Naive thymus-derived CD8-positive, alpha-beta T cell (primary cell): ENCODE measurements around the gene ENTPD2. TPM values are rescaled to one million over a fixed set of nuclear protein-coding genes. Genes with fewer than 3 reads are reported as not detected.
A peak's percentile ranks its signal among the peaks of the same experiment; 100 is the strongest.

Source experiments
- ATAC-seq, 2 donors: fragments of 150-1000 bp; cut with Tn5 transposase in 1 of 2; sonication (Bioruptor Pico), chemical (Tn5 transposase) in 1 of 2; 1 replicate in 1 of 2; 2 replicates in 1 of 2; pipeline ENCODE4 v1.10.0; 2021; ENCODE audit warnings: mild to moderate bottlenecking in 2 of 2, moderate library complexity in 2 of 2
- POLR2A ChIA-PET: fragments of 350-600 bp; sonication (Branson Sonifier 250); formaldehyde crosslinking; loops from one replicate; lab custom pipeline; 2021; ENCODE audit warnings: antibody characterized with exemption; lab: Charles Lee
- DNase-seq, 10 donors: peaks; one replicate each; pipeline versions ENCODE4 v3.0.0 to v3.0.0-alpha.2; 2020 to 2022
- H3K27ac Mint-ChIP-seq, 10 donors: one replicate each; pipeline ENCODE4 v1.8.0; 2020 to 2022; ENCODE audit warnings: mild to moderate bottlenecking in 10 of 10, mixed read lengths in 10 of 10, moderate library complexity in 4 of 10, inconsistent platforms in 1 of 10
- H3K27me3 Mint-ChIP-seq, 5 donors: one replicate each; pipeline ENCODE4 v1.8.0; 2021 to 2022; ENCODE audit warnings: mixed read lengths in 5 of 5
- H3K36me3 Mint-ChIP-seq, 3 donors: one replicate each; pipeline ENCODE4 v1.8.0; 2020 to 2022; ENCODE audit warnings: mixed read lengths in 3 of 3, mild to moderate bottlenecking in 2 of 3, inconsistent platforms in 1 of 3
- H3K4me1 Mint-ChIP-seq, 4 donors: one replicate each; pipeline ENCODE4 v1.8.0; 2021 to 2022; ENCODE audit warnings: mixed read lengths in 4 of 4
- H3K4me3 Mint-ChIP-seq, 10 donors: one replicate each; pipeline ENCODE4 v1.8.0; 2020 to 2022; ENCODE audit warnings: mild to moderate bottlenecking in 10 of 10, mixed read lengths in 10 of 10, moderate library complexity in 6 of 10, inconsistent platforms in 1 of 10
- H3K9me3 Mint-ChIP-seq, 9 donors: one replicate each; pipeline ENCODE4 v1.8.0; 2020 to 2022; ENCODE audit warnings: mixed read lengths in 9 of 9, mild to moderate bottlenecking in 3 of 9, inconsistent platforms in 1 of 9, moderate library complexity in 1 of 9
- polyA plus RNA-seq, 3 donors: library from polyadenylated mRNA; unstranded; fragments of 300-500 nt; fragmentation: Illumina TruSeq; gene quantifications; one replicate each; pipeline ENCODE4 v1.2.3, GENCODE V29; 2021
- total RNA-seq, 8 experiments: library from RNA in 2 of 8; stranded (reverse) in 2 of 8; gene quantifications; one replicate each; pipeline ENCODE4 v1.2.3 and lab custom pipeline; 2021 to 2026

The ENTPD2 gene
- total and polyA plus RNA-seq, 5 experiments from 2014 or later, result not detected

GRCh38 chr9:137029058-137029936, 24.6 kb downstream of the ENTPD2 start:
- H3K4me1 Mint-ChIP-seq, result peaks cover 16 to 68% (median 61%) of the 10 kb centered on the region in 4 donors
- no peaks in the 10 kb centered on the region for H3K36me3 Mint-ChIP-seq
- peak; percentile 15 to 29 for ATAC-seq
- H3K27ac Mint-ChIP-seq, result peak overlapping the region; percentile 56 to 88 (median 72)
- POLR2A ChIA-PET, result interaction anchor here (0.6 to 4.9 kb wide), 12 partner anchors 29 to 240 kb away, joined by 3 to 26 read pairs (median 3); partner anchors contain the start of genes C8G, CLIC3, FBXW5 and MAN1B1
- H3K9me3 Mint-ChIP-seq, result no peaks in the 10 kb centered on the region
- H3K27me3 Mint-ChIP-seq, result no peaks in the 10 kb centered on the region
- H3K4me3 Mint-ChIP-seq, result peak overlapping the region; percentile 75 to 88 (median 83)
- DNase-seq, result peak; percentile 29 to 76 (median 62)

- Mint-ChIP-seq H3K27me3 (no peaks in the 10 kb centered on the region), H3K4me3 (peak overlapping the region; percentile 75 to 88 (median 83)), H3K36me3 (no peaks in the 10 kb centered on the region), H3K4me1 (peaks cover 16 to 66% (median 55%) of the 10 kb centered on the region in 4 donors), H3K9me3 (no peaks in the 10 kb centered on the region), H3K27ac (peak overlapping the region in 8 of 10 donors; percentile 9 to 88 (median 72))
- ATAC-seq (peak; percentile 63 to 77), DNase-seq (peak; percentile 32 to 80 (median 64))
- POLR2A ChIA-PET, result interaction anchor here (0.6 to 4.9 kb wide), 11 partner anchors 9 to 239 kb away, joined by 3 to 26 read pairs (median 3); partner anchors contain the start of genes C8G, CLIC3, FBXW5 and MAN1B1
These were observed 25.4 kb downstream of the ENTPD2 start for GRCh38 chr9:137028263-137029057.

- ATAC-seq (no peak), DNase-seq (no peak)
- POLR2A ChIA-PET, result interaction anchor here (0.6 to 4.9 kb wide), 8 partner anchors 8 to 248 kb away, joined by 3 to 26 read pairs (median 4); partner anchors contain the start of genes C8G, CLIC3 and PAXX
- no peaks in the 10 kb centered on the region for H3K36me3 Mint-ChIP-seq
- peaks cover 18 to 59% (median 47%) of the 10 kb centered on the region in 4 donors for H3K4me1 Mint-ChIP-seq
- no peaks in the 10 kb centered on the region for H3K27me3 Mint-ChIP-seq
- peak within 1 kb of the TSS in 9 of 10 donors; percentile 53 to 89 (median 75) for H3K27ac Mint-ChIP-seq
- peak within 1 kb of the TSS; percentile 76 to 91 (median 86) for H3K4me3 Mint-ChIP-seq
- H3K9me3 Mint-ChIP-seq, result no peaks in the 10 kb centered on the region
These were observed 26.2 kb downstream of the ENTPD2 start, which contains the start of gene ABCA2 for GRCh38 chr9:137027369-137028262. Gene ABCA2, minus strand, starts transcription at chr9:137028237. Its CDS starts 97 bp downstream, at chr9:137028140.

GRCh38 chr9:137026828-137027227, 27.0 kb downstream of the ENTPD2 start:
- H3K27me3 Mint-ChIP-seq, result no peaks in the 10 kb centered on the region
- H3K36me3 Mint-ChIP-seq, result no peaks in the 10 kb centered on the region
- peak overlapping the region in 9 of 10 donors; percentile 76 to 91 (median 81) for H3K4me3 Mint-ChIP-seq
- POLR2A ChIA-PET, result interaction anchor here (0.6 to 4.9 kb wide), 8 partner anchors 9 to 247 kb away, joined by 3 to 26 read pairs (median 4); partner anchors contain the start of genes C8G and CLIC3
- ATAC-seq, result no peak
- no peaks in the 10 kb centered on the region for H3K9me3 Mint-ChIP-seq
- H3K4me1 Mint-ChIP-seq, result peaks cover 15 to 52% (median 42%) of the 10 kb centered on the region in 4 donors
- no peak for DNase-seq
- H3K27ac Mint-ChIP-seq, result peak overlapping the region in 3 of 10 donors; percentile 36 to 75 (median 71)

- POLR2A ChIA-PET, result interaction anchor here (1.2 to 4.9 kb wide), 3 partner anchors 27 to 228 kb away, joined by 3 to 26 read pairs (median 7); partner anchors contain the start of gene C8G
- peak overlapping the region in 7 of 10 donors; percentile 25 to 91 (median 81) for H3K4me3 Mint-ChIP-seq
- no peaks in the 10 kb centered on the region for H3K9me3 Mint-ChIP-seq
- H3K27me3 Mint-ChIP-seq, result no peaks in the 10 kb centered on the region
- H3K27ac Mint-ChIP-seq, result peak overlapping the region in 4 of 10 donors; percentile 27 to 66 (median 42)
- DNase-seq (no peak), ATAC-seq (no peak)
- peaks cover 13 to 48% (median 40%) of the 10 kb centered on the region in 4 donors for H3K4me1 Mint-ChIP-seq
- no peaks in the 10 kb centered on the region for H3K36me3 Mint-ChIP-seq
These were observed 27.5 kb downstream of the ENTPD2 start for GRCh38 chr9:137026384-137026783.

GRCh38 chr9:137025517-137025966, 28.3 kb downstream of the ENTPD2 start:
- Mint-ChIP-seq H3K4me1 (peaks cover 9 to 43% (median 34%) of the 10 kb centered on the region in 4 donors), H3K9me3 (no peaks in the 10 kb centered on the region), H3K27ac (peak overlapping the region in 1 of 10 donors; percentile 15), H3K27me3 (no peaks in the 10 kb centered on the region), H3K4me3 (peak overlapping the region in 3 of 10 donors; percentile 14 to 48 (median 22)), H3K36me3 (no peaks in the 10 kb centered on the region)
- POLR2A ChIA-PET, result interaction anchor here (1.2 to 4.9 kb wide), 3 partner anchors 26 to 227 kb away, joined by 3 to 26 read pairs (median 7); partner anchors contain the start of gene C8G
- peak in 4 of 10 donors; percentile 35 to 76 (median 52) for DNase-seq
- ATAC-seq, result peak in 1 of 2 donors; percentile 55

GRCh38 chr9:137023583-137023991, 30.3 kb downstream of the ENTPD2 start:
- H3K36me3 Mint-ChIP-seq, result peaks cover 0 to 3% (median 0%) of the 10 kb centered on the region in 3 donors
- no peaks in the 10 kb centered on the region for H3K27me3 Mint-ChIP-seq
- DNase-seq, result no peak
- POLR2A ChIA-PET, result no interaction called here
- no peak for ATAC-seq
- no peaks in the 10 kb centered on the region for H3K9me3 Mint-ChIP-seq
- H3K27ac Mint-ChIP-seq, result no peak overlapping the region
- H3K4me1 Mint-ChIP-seq, result peaks cover 5 to 28% (median 20%) of the 10 kb centered on the region in 4 donors
- H3K4me3 Mint-ChIP-seq, result no peak overlapping the region

GRCh38 chr9:137023157-137023556, 30.7 kb downstream of the ENTPD2 start:
- Mint-ChIP-seq H3K4me3 (no peak overlapping the region), H3K27me3 (no peaks in the 10 kb centered on the region), H3K9me3 (no peaks in the 10 kb centered on the region), H3K27ac (peak overlapping the region in 1 of 10 donors; percentile 43), H3K36me3 (peaks cover 0 to 3% (median 0%) of the 10 kb centered on the region in 3 donors), H3K4me1 (peaks cover 5 to 29% (median 20%) of the 10 kb centered on the region in 4 donors)
- no peak for ATAC-seq
- DNase-seq, result no peak
- POLR2A ChIA-PET, result no interaction called here

GRCh38 chr9:137022662-137023008, 31.2 kb downstream of the ENTPD2 start:
- Mint-ChIP-seq H3K27me3 (no peaks in the 10 kb centered on the region), H3K9me3 (no peaks in the 10 kb centered on the region), H3K4me1 (peaks cover 5 to 29% (median 20%) of the 10 kb centered on the region in 4 donors), H3K4me3 (no peak overlapping the region), H3K36me3 (peaks cover 0 to 5% (median 0%) of the 10 kb centered on the region in 3 donors), H3K27ac (no peak overlapping the region)
- POLR2A ChIA-PET, result interaction anchor here (0.6 kb wide), 1 partner anchor 34 kb away, joined by 4 read pairs; no protein-coding TSS in a partner anchor
- ATAC-seq (no peak), DNase-seq (no peak)

GRCh38 chr9:137021979-137022661, 31.7 kb downstream of the ENTPD2 start:
- peak in 7 of 10 donors; percentile 32 to 56 (median 46) for DNase-seq
- Mint-ChIP-seq H3K4me1 (peaks cover 5 to 25% (median 16%) of the 10 kb centered on the region in 4 donors), H3K27ac (peak overlapping the region in 4 of 10 donors; percentile 32 to 80 (median 47)), H3K36me3 (peaks cover 0 to 5% (median 0%) of the 10 kb centered on the region in 3 donors), H3K27me3 (no peaks in the 10 kb centered on the region), H3K9me3 (no peaks in the 10 kb centered on the region), H3K4me3 (peak overlapping the region in 1 of 10 donors; percentile 38)
- ATAC-seq, result peak; percentile 39 to 53
- POLR2A ChIA-PET, result interaction anchor here (0.6 kb wide), 3 partner anchors 13 to 156 kb away, joined by 3 to 4 read pairs (median 3); partner anchors contain the start of gene EDF1
